Kidney epithelial cell (primary cell): Measurements from ENCODE around the gene GZMM. TPM values are rescaled to one million over a fixed set of nuclear protein-coding genes. Genes with fewer than 3 reads are reported as not detected.

Experiments used
- DNase-seq: peaks from one replicate; pipeline ENCODE4 v3.0.0-alpha.2; 2010; ENCODE audit warnings: low read depth
- H3K27me3 ChIP-seq: 2 replicates; pipeline ENCODE4 v1.6.0; 2011; ENCODE audit warnings: low read length; ENCODE audit not compliant: control insufficient read depth, insufficient read depth
- H3K36me3 ChIP-seq: 2 replicates; pipeline ENCODE4 v1.5.1; 2011; ENCODE audit warnings: low read length; ENCODE audit not compliant: control insufficient read depth, insufficient read depth
- H3K4me3 ChIP-seq: 2 replicates; pipeline ENCODE4 v1.5.1; 2011; ENCODE audit warnings: low read depth, mild to moderate bottlenecking, control low read depth, low read length
- total RNA-seq: library from RNA; depleted of rRNA; stranded (reverse); fragments of >200 nt; gene quantifications from 2 replicates; pipeline ENCODE4 v1.2.3, GENCODE V29; 2015
- TF ChIP-seq, protein P1 (sequence below): IDR thresholded peaks from 2 replicates; pipeline ENCODE4 v1.5.1; 2011; ENCODE audit warnings: mild to moderate bottlenecking, moderate library complexity, low read length, control low read depth, inconsistent platforms; ENCODE audit not compliant: insufficient read depth, poor library complexity, severe bottlenecking

Gene GZMM
- total RNA-seq, 1 donor from 2014 or later: not detected

DNA sequence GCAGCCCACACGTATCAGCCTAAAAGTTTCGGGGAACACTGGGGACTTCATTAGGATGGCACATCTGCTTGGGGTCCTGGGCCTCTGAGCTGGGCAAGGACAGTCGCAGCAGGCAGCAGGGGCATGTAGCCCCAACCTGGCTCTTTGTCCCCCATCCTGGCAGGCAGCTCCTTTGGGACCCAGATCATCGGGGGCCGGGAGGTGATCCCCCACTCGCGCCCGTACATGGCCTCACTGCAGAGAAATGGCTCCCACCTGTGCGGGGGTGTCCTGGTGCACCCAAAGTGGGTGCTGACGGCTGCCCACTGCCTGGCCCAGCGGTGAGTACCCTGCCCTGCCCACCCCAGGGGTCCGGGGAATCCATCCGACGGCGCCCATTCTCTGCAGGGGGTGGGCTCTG is 3.3 kb downstream of the GZMM start:
- Histone ChIP-seq H3K27me3 (peaks cover 11% of the 10 kb centered on the region), H3K4me3 (no peak overlapping the region), H3K36me3 (peaks cover 1% of the 10 kb centered on the region)
- TF ChIP-seq, protein P1, sequence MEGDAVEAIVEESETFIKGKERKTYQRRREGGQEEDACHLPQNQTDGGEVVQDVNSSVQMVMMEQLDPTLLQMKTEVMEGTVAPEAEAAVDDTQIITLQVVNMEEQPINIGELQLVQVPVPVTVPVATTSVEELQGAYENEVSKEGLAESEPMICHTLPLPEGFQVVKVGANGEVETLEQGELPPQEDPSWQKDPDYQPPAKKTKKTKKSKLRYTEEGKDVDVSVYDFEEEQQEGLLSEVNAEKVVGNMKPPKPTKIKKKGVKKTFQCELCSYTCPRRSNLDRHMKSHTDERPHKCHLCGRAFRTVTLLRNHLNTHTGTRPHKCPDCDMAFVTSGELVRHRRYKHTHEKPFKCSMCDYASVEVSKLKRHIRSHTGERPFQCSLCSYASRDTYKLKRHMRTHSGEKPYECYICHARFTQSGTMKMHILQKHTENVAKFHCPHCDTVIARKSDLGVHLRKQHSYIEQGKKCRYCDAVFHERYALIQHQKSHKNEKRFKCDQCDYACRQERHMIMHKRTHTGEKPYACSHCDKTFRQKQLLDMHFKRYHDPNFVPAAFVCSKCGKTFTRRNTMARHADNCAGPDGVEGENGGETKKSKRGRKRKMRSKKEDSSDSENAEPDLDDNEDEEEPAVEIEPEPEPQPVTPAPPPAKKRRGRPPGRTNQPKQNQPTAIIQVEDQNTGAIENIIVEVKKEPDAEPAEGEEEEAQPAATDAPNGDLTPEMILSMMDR: no peak
- no peak for DNase-seq

DNA sequence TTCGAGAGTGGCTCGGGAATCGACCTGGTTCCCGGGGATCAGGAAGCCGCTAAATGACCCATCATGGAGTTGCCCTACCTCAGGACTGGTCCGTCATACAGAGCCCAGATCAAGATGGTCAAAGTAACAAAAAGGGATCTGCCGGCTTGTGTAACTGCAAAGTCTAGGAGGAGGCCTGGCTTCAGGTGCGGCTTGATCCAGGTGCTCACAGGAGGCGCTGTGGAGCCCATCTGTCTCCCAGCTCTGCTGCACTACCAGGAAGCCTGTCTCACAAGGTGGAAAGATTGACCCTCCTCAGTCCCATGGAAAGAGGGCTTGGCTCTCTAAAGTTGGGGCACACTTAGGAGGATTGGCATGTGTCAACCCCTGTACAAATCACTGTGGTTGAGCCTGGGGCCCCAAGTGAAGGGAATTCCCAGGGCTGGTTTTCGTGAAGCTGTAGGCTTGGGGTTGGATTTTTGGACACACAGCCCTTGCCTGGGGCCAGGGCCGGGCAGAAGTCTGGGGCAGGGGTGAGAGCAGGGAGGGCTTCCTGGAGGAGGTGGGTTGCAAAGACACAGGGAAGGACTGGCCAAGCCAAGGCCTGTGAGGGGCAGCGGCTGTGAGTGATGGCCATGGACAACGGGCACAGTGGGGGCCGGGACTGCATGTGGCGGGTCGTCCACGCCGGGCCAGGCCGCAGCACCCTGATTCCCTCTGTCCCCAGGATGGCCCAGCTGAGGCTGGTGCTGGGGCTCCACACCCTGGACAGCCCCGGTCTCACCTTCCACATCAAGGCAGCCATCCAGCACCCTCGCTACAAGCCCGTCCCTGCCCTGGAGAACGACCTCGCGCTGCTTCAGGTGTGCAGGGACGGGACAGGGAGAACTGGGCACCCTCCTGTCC is 4.2 kb downstream of the GZMM start:
- Histone ChIP-seq H3K4me3 (no peak overlapping the region), H3K27me3 (peaks cover 11% of the 10 kb centered on the region), H3K36me3 (no peaks in the 10 kb centered on the region)
- no peak for DNase-seq
- TF ChIP-seq, protein P1: peak; percentile 17

DNA sequence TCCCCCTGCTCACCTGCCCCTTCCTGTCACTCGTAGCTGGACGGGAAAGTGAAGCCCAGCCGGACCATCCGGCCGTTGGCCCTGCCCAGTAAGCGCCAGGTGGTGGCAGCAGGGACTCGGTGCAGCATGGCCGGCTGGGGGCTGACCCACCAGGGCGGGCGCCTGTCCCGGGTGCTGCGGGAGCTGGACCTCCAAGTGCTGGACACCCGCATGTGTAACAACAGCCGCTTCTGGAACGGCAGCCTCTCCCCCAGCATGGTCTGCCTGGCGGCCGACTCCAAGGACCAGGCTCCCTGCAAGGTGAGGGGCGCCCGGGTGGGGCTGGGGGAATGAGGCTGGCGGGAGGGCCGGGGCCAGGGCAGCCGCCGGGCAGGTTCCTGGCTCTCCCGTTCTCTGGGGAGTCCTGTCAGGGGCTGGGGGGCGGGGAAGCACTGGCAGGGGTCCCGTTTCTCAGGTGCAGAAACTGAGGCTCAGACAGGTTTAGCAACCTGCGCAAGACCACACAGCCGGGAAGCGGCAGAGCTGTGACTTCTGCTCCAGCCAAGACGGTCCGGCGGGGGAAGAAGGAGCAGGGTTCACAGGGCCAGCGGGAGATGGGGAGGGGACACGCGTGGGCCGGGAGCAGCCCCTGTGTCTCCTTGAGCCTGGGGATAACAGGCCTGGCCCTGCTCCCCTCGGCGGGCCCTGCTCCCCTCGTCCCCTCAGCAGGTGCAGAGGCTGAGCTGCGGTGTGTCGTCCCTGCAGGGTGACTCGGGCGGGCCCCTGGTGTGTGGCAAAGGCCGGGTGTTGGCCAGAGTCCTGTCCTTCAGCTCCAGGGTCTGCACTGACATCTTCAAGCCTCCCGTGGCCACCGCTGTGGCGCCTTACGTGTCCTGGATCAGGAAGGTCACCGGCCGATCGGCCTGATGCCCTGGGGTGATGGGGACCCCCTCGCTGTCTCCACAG is 5.3 kb downstream of the GZMM start:
- H3K36me3 ChIP-seq: no peaks in the 10 kb centered on the region
- H3K27me3 ChIP-seq: peaks cover 11% of the 10 kb centered on the region
- no peak overlapping the region for H3K4me3 ChIP-seq
- DNase-seq: no peak
- TF ChIP-seq, protein P1: peak; percentile 2

DNA sequence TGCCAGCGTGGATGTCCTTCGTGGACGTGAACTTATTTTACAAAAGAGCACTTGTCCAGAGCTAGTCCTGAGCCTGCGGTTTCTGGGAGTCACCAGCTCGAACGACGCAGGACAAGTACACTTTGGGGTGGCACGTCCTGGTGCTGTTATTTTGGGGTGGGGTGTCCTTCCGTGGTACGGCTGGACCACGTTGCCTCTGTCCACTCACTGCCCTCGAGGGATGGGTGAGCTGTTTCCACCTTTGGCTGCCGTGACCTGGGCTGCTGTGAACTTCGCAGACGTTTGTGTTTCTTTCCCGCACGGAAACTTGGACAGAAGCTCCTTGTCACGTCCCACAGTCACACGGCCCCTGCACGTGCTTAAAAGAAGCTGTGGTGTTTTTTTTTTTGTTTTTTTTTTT is 11.0 kb downstream of the GZMM start:
- TF ChIP-seq, protein P1: no peak
- no peak for DNase-seq
- H3K36me3 ChIP-seq: no peaks in the 10 kb centered on the region

DNA sequence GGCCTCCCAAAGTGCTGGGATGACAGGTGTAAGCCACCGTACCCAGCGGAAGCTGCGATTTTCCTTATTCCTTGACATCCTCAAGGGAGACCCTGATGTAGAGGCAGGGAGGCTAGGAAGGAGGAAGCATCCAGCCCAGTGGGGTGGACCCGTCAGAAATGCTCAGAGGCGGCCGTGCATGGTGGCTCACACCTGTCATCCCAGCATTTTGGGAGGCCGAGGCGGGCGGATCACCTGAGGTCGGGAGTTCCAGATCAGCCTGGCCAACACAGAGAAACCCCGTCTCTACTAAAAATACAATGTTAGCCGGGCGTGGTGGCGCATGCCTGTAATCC is 11.6 kb downstream of the GZMM start:
- TF ChIP-seq, protein P1: no peak
- Histone ChIP-seq H3K4me3 (no peak overlapping the region), H3K27me3 (peaks cover 4% of the 10 kb centered on the region), H3K36me3 (no peaks in the 10 kb centered on the region)
- no peak for DNase-seq

More for the DNA sequence above, 11.0 kb downstream of the GZMM start:
- Histone ChIP-seq H3K4me3 (no peak overlapping the region), H3K27me3 (peaks cover 4% of the 10 kb centered on the region)
